GM12872 (cell line): ENCODE data around the gene HIGD2B.

Source experiments
- CTCF ChIP-seq: IDR thresholded peaks from 3 replicates; pipeline ENCODE4 v1.5.1; 2011; ENCODE audit warnings: low read depth, mild to moderate bottlenecking, low read length, moderate library complexity; ENCODE audit not compliant: insufficient read depth

Gene HIGD2B, protein sequence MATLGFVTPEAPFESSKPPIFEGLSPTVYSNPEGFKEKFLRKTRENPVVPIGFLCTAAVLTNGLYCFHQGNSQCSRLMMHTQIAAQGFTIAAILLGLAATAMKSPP

DNA sequence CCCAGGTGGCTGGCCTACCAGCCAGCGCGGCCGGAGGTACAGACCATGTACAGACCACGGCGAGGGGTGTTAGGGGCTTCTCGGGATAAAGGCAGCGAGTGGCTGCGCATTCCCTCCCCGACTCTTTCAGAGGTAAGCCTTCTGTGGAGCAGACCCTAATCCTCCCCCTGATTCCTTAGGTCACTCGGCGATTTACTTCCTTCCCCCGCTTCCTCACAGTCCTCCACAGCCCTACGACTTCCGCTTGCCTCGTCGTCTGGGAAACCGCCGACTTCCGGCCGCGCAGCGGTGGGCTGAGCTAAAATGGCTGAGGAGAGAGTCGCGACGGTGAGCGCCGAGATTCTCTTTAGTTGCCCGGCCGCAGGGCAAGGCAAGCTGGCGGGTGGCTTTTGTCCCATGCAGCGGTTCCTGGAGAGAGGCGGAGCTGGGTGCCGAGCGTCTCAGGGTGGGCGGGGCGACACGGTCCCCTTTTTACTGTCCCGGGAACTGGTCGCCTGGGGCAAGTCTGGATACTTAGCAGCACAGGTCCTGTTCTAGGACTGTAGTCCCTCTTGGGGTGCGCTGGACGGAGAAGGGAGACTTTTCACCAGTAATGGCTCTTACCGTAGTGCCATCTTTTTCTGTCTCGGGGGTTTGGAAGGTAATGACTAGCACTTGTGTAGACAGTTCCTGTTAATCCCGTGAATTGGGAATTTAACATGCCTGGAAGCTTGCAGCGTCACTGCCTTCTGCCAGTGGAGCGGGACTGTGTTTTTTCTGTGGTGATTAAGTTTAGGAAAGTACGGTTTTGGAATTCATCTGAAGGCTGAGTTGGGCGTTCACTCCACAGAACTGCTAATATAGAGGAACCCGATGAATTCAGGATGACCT, at the start of gene HIGD2B, which contains the start of gene BBS4:
HIGD2B (minus strand) TSS at position 258 of the 870 bp plus-strand sequence. CDS start 9,808 bp downstream, outside the sequence.
BBS4 (plus strand) TSS at position 283 of the 870 bp plus-strand sequence; CDS start at position 304, 21 bp downstream.
- TF ChIP-seq CTCF, result no peak

- no peak for TF ChIP-seq CTCF
Observed at GRCh38 chr15:72735111-72735510, 49.1 kb upstream of the HIGD2B start.

GRCh38 chr15:72733941-72734738, 48.2 kb upstream of the HIGD2B start:
- no peak for TF ChIP-seq CTCF

GRCh38 chr15:72732516-72732915, 46.5 kb upstream of the HIGD2B start:
- no peak for TF ChIP-seq CTCF

GRCh38 chr15:72732086-72732485, 46.1 kb upstream of the HIGD2B start:
- TF ChIP-seq CTCF, result no peak

DNA sequence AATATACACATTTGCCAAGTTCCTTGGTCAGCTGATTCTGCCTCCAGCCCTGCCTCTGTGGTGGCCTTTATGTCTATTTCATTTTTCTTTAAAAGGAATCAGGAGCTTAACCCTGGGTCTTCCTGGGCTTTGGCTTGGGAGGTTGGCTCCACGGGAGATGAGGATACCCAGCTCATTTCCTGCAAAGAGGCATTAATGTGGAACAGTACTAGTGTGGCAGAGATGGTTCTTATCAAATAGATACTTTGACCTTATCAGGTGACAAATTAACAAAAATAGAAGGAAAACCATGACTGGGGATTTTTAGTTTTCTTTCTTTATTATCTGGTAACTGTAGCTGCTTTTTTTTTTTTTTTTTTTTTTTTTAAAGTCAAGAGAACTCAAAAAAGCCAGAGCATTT, 42.8 kb upstream of the HIGD2B start:
- TF ChIP-seq CTCF, result no peak

GRCh38 chr15:72727154-72727553, 41.2 kb upstream of the HIGD2B start:
- no peak for TF ChIP-seq CTCF
